Measurements from ENCODE around the gene TSPY4.
"Not testable (repeated sequence)": the region's sequence is repeated elsewhere in the genome, so short reads cannot be mapped to it uniquely, and the experiment has no call there.

Gene TSPY4, protein sequence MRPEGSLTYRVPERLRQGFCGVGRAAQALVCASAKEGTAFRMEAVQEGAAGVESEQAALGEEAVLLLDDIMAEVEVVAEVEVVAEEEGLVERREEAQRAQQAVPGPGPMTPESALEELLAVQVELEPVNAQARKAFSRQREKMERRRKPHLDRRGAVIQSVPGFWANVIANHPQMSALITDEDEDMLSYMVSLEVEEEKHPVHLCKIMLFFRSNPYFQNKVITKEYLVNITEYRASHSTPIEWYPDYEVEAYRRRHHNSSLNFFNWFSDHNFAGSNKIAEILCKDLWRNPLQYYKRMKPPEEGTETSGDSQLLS

DNA sequence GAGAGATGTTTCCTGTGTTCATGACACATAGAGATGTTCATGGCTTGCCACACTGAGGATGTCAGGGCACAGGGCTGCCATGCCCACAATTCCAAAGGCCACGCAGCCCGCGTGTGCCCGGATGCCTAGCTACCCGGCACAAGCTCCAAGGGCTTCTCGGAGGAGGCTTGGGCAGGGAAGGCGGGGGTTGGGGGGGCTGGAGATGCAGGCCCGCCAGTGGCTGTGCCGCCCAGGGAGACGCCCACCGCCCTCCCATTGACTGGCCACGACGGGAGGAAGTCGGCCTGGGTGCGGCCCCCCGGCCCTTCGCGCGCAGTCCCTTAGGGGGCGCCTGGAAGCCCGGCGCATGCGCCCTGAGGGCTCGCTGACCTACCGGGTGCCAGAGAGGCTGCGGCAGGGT is at the start of gene TSPY4:
Gene TSPY4, plus strand, starts transcription at position 301 of the 400 bp plus-strand sequence. Its CDS starts 46 bp downstream, at position 347.
- not testable (repeated sequence) for DNase-seq (ENCODE audit: low read depth)

DNA sequence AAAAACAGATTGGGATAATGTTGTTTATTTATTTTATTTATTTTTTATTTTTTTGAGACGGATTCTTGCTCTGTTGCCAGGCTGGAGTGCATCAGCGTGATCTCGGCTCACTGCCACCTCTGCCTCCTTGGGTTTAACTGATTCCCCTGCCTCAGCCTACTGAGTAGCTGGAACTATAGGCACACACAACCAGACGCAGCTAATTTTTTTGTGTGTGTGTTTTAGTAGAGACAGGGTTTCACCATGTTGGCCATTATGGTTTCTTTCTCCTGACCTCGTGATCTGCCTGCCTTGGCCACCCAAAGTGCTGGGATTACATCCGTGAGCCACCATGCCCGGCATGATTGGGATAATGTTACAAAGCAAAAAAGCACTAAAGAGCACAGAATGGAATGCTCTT is 16.3 kb upstream of the TSPY4 start:
- DNase-seq (ENCODE audit: low read depth), result no peak

DNA sequence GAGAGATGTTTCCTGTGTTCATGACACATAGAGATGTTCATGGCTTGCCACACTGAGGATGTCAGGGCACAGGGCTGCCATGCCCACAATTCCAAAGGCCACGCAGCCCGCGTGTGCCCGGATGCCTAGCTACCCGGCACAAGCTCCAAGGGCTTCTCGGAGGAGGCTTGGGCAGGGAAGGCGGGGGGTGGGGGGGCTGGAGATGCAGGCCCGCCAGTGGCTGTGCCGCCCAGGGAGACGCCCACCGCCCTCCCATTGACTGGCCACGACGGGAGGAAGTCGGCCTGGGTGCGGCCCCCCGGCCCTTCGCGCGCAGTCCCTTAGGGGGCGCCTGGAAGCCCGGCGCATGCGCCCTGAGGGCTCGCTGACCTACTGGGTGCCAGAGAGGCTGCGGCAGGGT is 20.2 kb downstream of the TSPY4 start, which contains the start of gene TSPY8:
Gene TSPY8, plus strand, starts transcription at position 301 of the 400 bp plus-strand sequence. Its CDS starts 46 bp downstream, at position 347.
- DNase-seq (ENCODE audit: low read depth), result not testable (repeated sequence)
